IMR-90 (cell line): Measurements from ENCODE around the gene CES2. TPM values are rescaled to one million over a fixed set of nuclear protein-coding genes. Genes with fewer than 3 reads are reported as not detected.

Experiments
- ATAC-seq: fragments of 200-7000 bp; cut with Tn5 transposase; 2 replicates; pipeline ENCODE4 v1.9.1; 2020; ENCODE audit warnings: low read depth, mild to moderate bottlenecking, moderate library complexity
- BruUV-seq: library from RNA; stranded (reverse); fragments of 400-500 nt; replicated peaks from 2 replicates; lab custom pipeline; 2021; lab: Mats Ljungman, UMichigan
- CTCF ChIA-PET: fragments of 300-600 bp; formaldehyde crosslinking; extraction: SDS; loops from one replicate; lab custom pipeline; 2021; ENCODE audit warnings: antibody characterized with exemption; lab: Yijun Ruan, JAX
- POLR2A ChIA-PET: fragments of 300-600 bp; sonication (Branson Sonifier 250); formaldehyde crosslinking; loops from one replicate; lab custom pipeline; 2022; ENCODE audit warnings: antibody characterized with exemption; ENCODE audit not compliant: unreplicated experiment; lab: Charles Lee
- DNase-seq: peaks from one replicate; pipeline ENCODE4 v3.0.0; 2013
- H2AFZ ChIP-seq: replicated peaks from 2 replicates; pipeline ENCODE3; 2013; ENCODE audit warnings: low read length, mild to moderate bottlenecking; ENCODE audit not compliant: poor library complexity
- H2AK5ac ChIP-seq: 2 replicates; pipeline ENCODE4 v1.6.1; 2013; ENCODE audit warnings: low read depth, low read length, inconsistent platforms
- H2AK9ac ChIP-seq: replicated peaks from 2 replicates; pipeline ENCODE3; 2013; ENCODE audit warnings: mild to moderate bottlenecking, low read depth, low read length, moderate library complexity; ENCODE audit not compliant: poor library complexity
- H2BK120ac ChIP-seq: 2 replicates; pipeline ENCODE4 v1.6.1; 2013; ENCODE audit warnings: low read depth, low read length, inconsistent platforms
- H2BK15ac ChIP-seq: 3 replicates; pipeline ENCODE4 v1.6.1; 2013; ENCODE audit warnings: low read depth, low read length, inconsistent platforms
- H2BK20ac ChIP-seq: 2 replicates; pipeline ENCODE4 v1.6.1; 2013; ENCODE audit warnings: low read depth, mild to moderate bottlenecking, inconsistent platforms, low read length, moderate library complexity
- H2BK5ac ChIP-seq: 2 replicates; pipeline ENCODE4 v1.6.1; 2013; ENCODE audit warnings: mild to moderate bottlenecking, low read depth, low read length, inconsistent platforms; ENCODE audit not compliant: poor library complexity, severe bottlenecking
- H3K14ac ChIP-seq: replicated peaks from 2 replicates; pipeline ENCODE4 v1.6.1; 2013; ENCODE audit warnings: low read depth, low read length, inconsistent platforms
- H3K18ac ChIP-seq: 2 replicates; pipeline ENCODE4 v1.6.1; 2013; ENCODE audit warnings: low read depth, low read length, control low read depth
- H3K23ac ChIP-seq: 2 replicates; pipeline ENCODE4 v1.6.1; 2013; ENCODE audit warnings: low read depth, low read length, inconsistent platforms
- H3K27ac ChIP-seq: 2 replicates; pipeline ENCODE4 v1.5.1; 2013; ENCODE audit warnings: mild to moderate bottlenecking, control low read depth, low read length; ENCODE audit not compliant: insufficient read depth
- H3K27me3 ChIP-seq: 2 replicates; pipeline ENCODE4 v1.6.1; 2013; ENCODE audit warnings: low read length; ENCODE audit not compliant: control insufficient read depth, insufficient read depth
- H3K36me3 ChIP-seq: 2 replicates; pipeline ENCODE4 v1.6.1; 2013; ENCODE audit warnings: low read length, mixed read lengths; ENCODE audit not compliant: control insufficient read depth, insufficient read depth
- H3K4ac ChIP-seq: 2 replicates; pipeline ENCODE4 v1.6.1; 2013; ENCODE audit warnings: low read depth, low read length, inconsistent platforms
- H3K4me1 ChIP-seq: 2 replicates; pipeline ENCODE4 v1.6.1; 2013; ENCODE audit warnings: low read length, mixed read lengths; ENCODE audit not compliant: control insufficient read depth, insufficient read depth
- H3K4me2 ChIP-seq: 2 replicates; pipeline ENCODE4 v1.6.1; 2013; ENCODE audit warnings: low read depth, mild to moderate bottlenecking, control low read depth, low read length, moderate library complexity
- H3K4me3 ChIP-seq: 2 replicates; pipeline ENCODE4 v1.5.1; 2013; ENCODE audit warnings: low read depth, mild to moderate bottlenecking, control low read depth, low read length, moderate library complexity; ENCODE audit not compliant: insufficient read depth
- H3K56ac ChIP-seq: 2 replicates; pipeline ENCODE4 v1.6.1; 2013; ENCODE audit warnings: low read length, inconsistent platforms; ENCODE audit not compliant: insufficient read depth; ENCODE audit errors: extremely low read depth
- H3K79me1 ChIP-seq, 2 experiments: 2 replicates each; pipeline ENCODE4 v1.6.1; 2013; ENCODE audit warnings: low read length in 2 of 2, inconsistent platforms in 1 of 2, low read depth in 1 of 2
- H3K9ac ChIP-seq: 2 replicates; pipeline ENCODE4 v1.6.1; 2013; ENCODE audit warnings: low read depth, low read length, control low read depth
- H3K9me1 ChIP-seq: 2 replicates; pipeline ENCODE4 v1.6.1; 2013; ENCODE audit warnings: low read length, inconsistent platforms; ENCODE audit not compliant: insufficient read depth
- H3K9me3 ChIP-seq: 2 replicates; pipeline ENCODE4 v1.6.1; 2013; ENCODE audit warnings: low read length; ENCODE audit not compliant: control insufficient read depth, insufficient read depth
- H4K20me1 ChIP-seq: 2 replicates; pipeline ENCODE4 v1.6.1; 2013; ENCODE audit warnings: low read length, inconsistent platforms; ENCODE audit not compliant: insufficient read depth
- H4K5ac ChIP-seq: 2 replicates; pipeline ENCODE4 v1.6.1; 2013; ENCODE audit warnings: mild to moderate bottlenecking, low read depth, low read length, control low read depth
- H4K8ac ChIP-seq, 2 experiments: 2 replicates each; pipeline ENCODE4 v1.6.1; 2013; ENCODE audit warnings: low read depth in 2 of 2, low read length in 2 of 2, control low read depth in 1 of 2, inconsistent platforms in 1 of 2
- H4K91ac ChIP-seq: 2 replicates; pipeline ENCODE4 v1.6.1; 2013; ENCODE audit warnings: low read depth, low read length, inconsistent platforms; ENCODE audit not compliant: insufficient read depth
- BHLHE40 ChIP-seq: fragments of 150-350 bp; IDR thresholded peaks from 2 replicates; pipeline ENCODE4 v1.6.1; 2016; ENCODE audit warnings: mild to moderate bottlenecking, low read depth, low read length
- CEBPB ChIP-seq: IDR thresholded peaks from 2 replicates; pipeline ENCODE4 v1.6.1; 2012; ENCODE audit warnings: low read depth, low read length, improper control_type of control experiment
- CHD1 ChIP-seq: IDR thresholded peaks from 2 replicates; pipeline ENCODE4 v1.6.1; 2012; ENCODE audit warnings: low read depth, low read length, improper control_type of control experiment
- ELK1 ChIP-seq: fragments of 150-350 bp; IDR thresholded peaks from 2 replicates; pipeline ENCODE4 v1.6.1; 2016; ENCODE audit warnings: low read depth, mild to moderate bottlenecking, low read length, moderate library complexity, borderline replicate concordance
- MAFK ChIP-seq: IDR thresholded peaks from 2 replicates; pipeline ENCODE4 v1.6.1; 2012; ENCODE audit warnings: low read depth, low read length, improper control_type of control experiment
- MAZ ChIP-seq: IDR thresholded peaks from 2 replicates; pipeline ENCODE4 v1.6.1; 2012; ENCODE audit warnings: low read depth, mild to moderate bottlenecking, low read length, improper control_type of control experiment, moderate library complexity, borderline replicate concordance
- MXI1 ChIP-seq: IDR thresholded peaks from 2 replicates; pipeline ENCODE4 v1.6.1; 2012; ENCODE audit warnings: low read depth, mild to moderate bottlenecking, low read length, moderate library complexity, borderline replicate concordance
- NFE2L2 ChIP-seq: fragments of 150-350 bp; IDR thresholded peaks from 2 replicates; pipeline ENCODE4 v1.6.1; 2016; ENCODE audit warnings: low read depth, mild to moderate bottlenecking, low read length
- RAD21 ChIP-seq: IDR thresholded peaks from 2 replicates; pipeline ENCODE4 v1.6.1; 2012; ENCODE audit warnings: low read length, improper control_type of control experiment
- RCOR1 ChIP-seq: IDR thresholded peaks from 2 replicates; pipeline ENCODE4 v1.6.1; 2012; ENCODE audit warnings: mild to moderate bottlenecking, low read length, improper control_type of control experiment; ENCODE audit not compliant: insufficient replicate concordance
- RFX5 ChIP-seq: IDR thresholded peaks from 2 replicates; pipeline ENCODE4 v1.8.0; 2012; ENCODE audit warnings: low read depth, mild to moderate bottlenecking, low read length, moderate library complexity
- SMC3 ChIP-seq: fragments of 150-350 bp; IDR thresholded peaks from 2 replicates; pipeline ENCODE4 v1.6.1; 2016; ENCODE audit warnings: low read depth, mild to moderate bottlenecking, antibody characterized with exemption, low read length, moderate library complexity
- WGBS, 2 experiments: methylation state at CpG; one replicate each; pipeline versions ENCODE4 v1.1.5 to v1.1.7; 2013; ENCODE audit warnings: missing lambda C conversion rate in 2 of 2; ENCODE audit not compliant: insufficient read length in 1 of 2; ENCODE audit errors: extremely low coverage in 2 of 2; 5-methylcytosine and 5-hydroxymethylcytosine counted together
- dilution Hi-C: fragments of 300-500 bp; cut with HindIII; formaldehyde crosslinking; loops from one replicate; pipeline ENCODE4 v1.14.3; 2018; ENCODE audit warnings: low sequenced_read_pairs; ENCODE audit not compliant: unreplicated experiment
- in situ Hi-C: fragments of 300-500 bp; cut with MboI; formaldehyde crosslinking; loops from 3 replicates; pipeline ENCODE4 v1.14.3; 2019; ENCODE audit warnings: low sequenced_read_pairs, inconsistent platforms, mixed read lengths
- intact Hi-C: fragments of 100-400 bp; cut with micrococcal nuclease; formaldehyde crosslinking; loops from 2 replicates; pipeline ENCODE4 v1.10.0; 2022
- polyA plus RNA-seq, 3 experiments: library from polyadenylated mRNA; depleted of rRNA; stranded (reverse); fragments of >200 nt; gene quantifications; 2 replicates each; pipeline ENCODE4 v1.2.3, GENCODE V29; 2012; ENCODE audit warnings: low replicate concordance in 1 of 3
- total RNA-seq: library from RNA; depleted of rRNA; stranded (reverse); fragments of >200 nt; gene quantifications from 2 replicates; pipeline ENCODE4 v1.2.3, GENCODE V29; 2012
- TF ChIP-seq, protein P1 (sequence below): conservative IDR thresholded peaks from 2 replicates; pipeline ENCODE4 v1.5.1; 2012; ENCODE audit warnings: mild to moderate bottlenecking, low read depth, low read length, improper control_type of control experiment
- TF ChIP-seq, protein P2 (sequence below): fragments of 150-350 bp; IDR thresholded peaks from 2 replicates; pipeline ENCODE4 v1.6.1; 2017; ENCODE audit warnings: mild to moderate bottlenecking, antibody characterized with exemption, low read length, low read depth

The CES2 gene
- total and polyA plus RNA-seq, 2 of the 4 experiments (the other 2 are of a cell fraction), result 15.1 to 23.2 TPM

DNA sequence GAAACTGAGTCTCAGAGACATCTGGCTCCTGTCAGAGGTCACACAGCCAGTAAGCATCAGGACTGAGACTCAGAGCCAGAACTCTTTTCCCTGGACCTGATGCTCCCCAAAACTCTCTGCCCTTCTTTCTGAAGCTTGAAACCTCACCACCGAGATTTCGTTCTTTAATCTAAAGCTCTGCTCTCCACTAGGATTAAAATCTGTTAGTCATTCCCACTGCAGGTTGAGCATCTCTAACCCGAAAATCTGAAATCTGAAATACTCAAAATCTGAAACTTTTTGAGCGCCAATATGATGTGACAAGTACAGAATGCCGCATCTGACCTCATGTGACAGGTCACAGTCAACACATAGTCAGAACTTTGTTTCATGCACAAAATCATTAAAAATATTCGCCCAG is 18.8 kb upstream of the CES2 start:
- 100% methylated on average over 3 of the region's 6 CpGs; no CpG with 5 or more reads in 1 of the 2 experiments for WGBS, 2 experiments
- no peak overlapping the region for H3K27ac ChIP-seq
- no peak overlapping the region for H3K4ac ChIP-seq
- H2AFZ ChIP-seq, result no peak overlapping the region
- H2BK120ac ChIP-seq, result no peak overlapping the region
- no peaks in the 10 kb centered on the region for H3K9me1 ChIP-seq
- no peaks in the 10 kb centered on the region for H3K36me3 ChIP-seq
- no peak overlapping the region for H2AK9ac ChIP-seq
- H4K91ac ChIP-seq, result no peak overlapping the region
- H4K8ac ChIP-seq, result no peak overlapping the region
- no peaks in the 10 kb centered on the region for H4K20me1 ChIP-seq
- peaks cover 45% of the 10 kb centered on the region for H3K27me3 ChIP-seq
- no peak overlapping the region for H3K56ac ChIP-seq
- ChIA-PET POLR2A (no interaction called here), CTCF (no interaction called here)
- no peak overlapping the region for H2BK15ac ChIP-seq
- no peaks in the 10 kb centered on the region for H3K9me3 ChIP-seq
- no TSS peak for BruUV-seq
- no peak overlapping the region for H4K5ac ChIP-seq
- H3K18ac ChIP-seq, result no peak overlapping the region
- H3K23ac ChIP-seq, result no peak overlapping the region
- in situ Hi-C loops (no loop called here), intact Hi-C loops (no loop called here), dilution Hi-C loops (no loop called here)
- TF ChIP-seq CHD1 (no peak), ELK1 (no peak), MAZ (no peak), NFE2L2 (no peak), RFX5 (no peak), MAFK (no peak), SMC3 (no peak), CEBPB (no peak), RCOR1 (no peak), MXI1 (no peak), BHLHE40 (no peak), RAD21 (no peak)
- TF ChIP-seq, protein P1, sequence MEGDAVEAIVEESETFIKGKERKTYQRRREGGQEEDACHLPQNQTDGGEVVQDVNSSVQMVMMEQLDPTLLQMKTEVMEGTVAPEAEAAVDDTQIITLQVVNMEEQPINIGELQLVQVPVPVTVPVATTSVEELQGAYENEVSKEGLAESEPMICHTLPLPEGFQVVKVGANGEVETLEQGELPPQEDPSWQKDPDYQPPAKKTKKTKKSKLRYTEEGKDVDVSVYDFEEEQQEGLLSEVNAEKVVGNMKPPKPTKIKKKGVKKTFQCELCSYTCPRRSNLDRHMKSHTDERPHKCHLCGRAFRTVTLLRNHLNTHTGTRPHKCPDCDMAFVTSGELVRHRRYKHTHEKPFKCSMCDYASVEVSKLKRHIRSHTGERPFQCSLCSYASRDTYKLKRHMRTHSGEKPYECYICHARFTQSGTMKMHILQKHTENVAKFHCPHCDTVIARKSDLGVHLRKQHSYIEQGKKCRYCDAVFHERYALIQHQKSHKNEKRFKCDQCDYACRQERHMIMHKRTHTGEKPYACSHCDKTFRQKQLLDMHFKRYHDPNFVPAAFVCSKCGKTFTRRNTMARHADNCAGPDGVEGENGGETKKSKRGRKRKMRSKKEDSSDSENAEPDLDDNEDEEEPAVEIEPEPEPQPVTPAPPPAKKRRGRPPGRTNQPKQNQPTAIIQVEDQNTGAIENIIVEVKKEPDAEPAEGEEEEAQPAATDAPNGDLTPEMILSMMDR, result no peak
- TF ChIP-seq, protein P2, sequence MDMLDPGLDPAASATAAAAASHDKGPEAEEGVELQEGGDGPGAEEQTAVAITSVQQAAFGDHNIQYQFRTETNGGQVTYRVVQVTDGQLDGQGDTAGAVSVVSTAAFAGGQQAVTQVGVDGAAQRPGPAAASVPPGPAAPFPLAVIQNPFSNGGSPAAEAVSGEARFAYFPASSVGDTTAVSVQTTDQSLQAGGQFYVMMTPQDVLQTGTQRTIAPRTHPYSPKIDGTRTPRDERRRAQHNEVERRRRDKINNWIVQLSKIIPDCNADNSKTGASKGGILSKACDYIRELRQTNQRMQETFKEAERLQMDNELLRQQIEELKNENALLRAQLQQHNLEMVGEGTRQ, result no peak
- H3K4me3 ChIP-seq, result no peak overlapping the region
- H2BK20ac ChIP-seq, result no peak overlapping the region
- DNase-seq (no peak), ATAC-seq (no peak)
- H3K14ac ChIP-seq, result no peak overlapping the region
- H3K9ac ChIP-seq, result no peak overlapping the region
- H3K4me2 ChIP-seq, result no peak overlapping the region
- H2AK5ac ChIP-seq, result no peak overlapping the region
- H3K4me1 ChIP-seq, result no peaks in the 10 kb centered on the region
- no peak overlapping the region for H2BK5ac ChIP-seq
- H3K79me1 ChIP-seq, result no peaks in the 10 kb centered on the region
